Ovary (tissue), 3 donors: ENCODE data around the gene ZNF808.
"Not testable (repeated sequence)": the region's sequence is repeated elsewhere in the genome, so short reads cannot be mapped to it uniquely, and the experiment has no call there.

Source experiments
- CTCF ChIP-seq, 3 donors: fragments of 450-650 bp in 2 of 3; fragments of 200-600 bp in 1 of 3; IDR thresholded peaks; one replicate each; pipeline versions ENCODE4 v1.5.1 to v1.8.0; 2016 to 2022; ENCODE audit warnings: antibody characterized with exemption in 3 of 3, mild to moderate bottlenecking in 1 of 3
- POLR2A ChIP-seq: fragments of 450-650 bp; IDR thresholded peaks from one replicate; pipeline ENCODE4 v1.6.1; 2017; ENCODE audit warnings: antibody characterized with exemption, mild to moderate bottlenecking, moderate library complexity
- donor health status: DM: no; HTN: no; CAD: no.

- TF ChIP-seq CTCF (IDR thresholded peaks at IDR 0.05); POLR2A: not testable (repeated sequence)
Measured at GRCh38 chr19:52535385-52535770, 7.9 kb downstream of the ZNF808 start.
